OCI-LY7 (cell line): ENCODE data around the gene LRIG1. TPM values are rescaled to one million over a fixed set of nuclear protein-coding genes. Genes with fewer than 3 reads are reported as not detected.
A peak's percentile ranks its signal among the peaks of the same experiment; 100 is the strongest.

Experiments used
- BruUV-seq: library from RNA; stranded (reverse); fragments of 400-500 nt; replicated peaks from 2 replicates; lab custom pipeline; 2021; lab: Mats Ljungman, UMichigan
- CTCF ChIA-PET: fragments of 300-600 bp; sonication (Branson Sonifier 250); formaldehyde crosslinking; loops from one replicate; lab custom pipeline; 2022; ENCODE audit warnings: antibody characterized with exemption; ENCODE audit not compliant: unreplicated experiment; lab: Charles Lee
- POLR2A ChIA-PET: fragments of 300-600 bp; sonication (Branson Sonifier 250); formaldehyde crosslinking; loops from one replicate; lab custom pipeline; 2022; ENCODE audit warnings: antibody characterized with exemption; lab: Charles Lee
- DNase-seq: peaks from one replicate; pipeline ENCODE4 v3.0.0-alpha.2; 2015; ENCODE audit warnings: low spot score
- H2AFZ ChIP-seq: fragments of 200-600 bp; sonication (generic), shearing (Covaris generic); 2 replicates; pipeline ENCODE4 v1.6.1; 2014; ENCODE audit warnings: mild to moderate bottlenecking, antibody characterized with exemption, low read length, moderate library complexity
- H3K27ac ChIP-seq: fragments of 200-600 bp; sonication (generic); 2 replicates; pipeline ENCODE4 v1.5.1; 2014; ENCODE audit warnings: mixed run types, low read depth, mild to moderate bottlenecking, moderate library complexity, low read length, inconsistent platforms; ENCODE audit not compliant: poor library complexity, severe bottlenecking
- H3K36me3 ChIP-seq: fragments of 200-600 bp; sonication (generic); 2 replicates; pipeline ENCODE4 v1.6.1; 2014; ENCODE audit warnings: mild to moderate bottlenecking, antibody characterized with exemption, low read length, moderate library complexity, mixed read lengths; ENCODE audit not compliant: insufficient read depth
- H3K4me1 ChIP-seq: fragments of 200-600 bp; sonication (generic); 2 replicates; pipeline ENCODE4 v1.5.1; 2014; ENCODE audit warnings: mild to moderate bottlenecking, low read length; ENCODE audit not compliant: insufficient read depth, poor library complexity, severe bottlenecking
- H3K4me2 ChIP-seq: fragments of 200-600 bp; sonication (generic); 2 replicates; pipeline ENCODE4 v1.6.1; 2014; ENCODE audit warnings: mild to moderate bottlenecking, low read length
- H3K4me3 ChIP-seq: fragments of 200-600 bp; sonication (generic); 2 replicates; pipeline ENCODE4 v1.5.1; 2014; ENCODE audit warnings: mild to moderate bottlenecking, low read depth, low read length; ENCODE audit not compliant: poor library complexity, severe bottlenecking
- H3K79me2 ChIP-seq: fragments of 200-600 bp; sonication (generic); 2 replicates; pipeline ENCODE4 v1.6.1; 2016; ENCODE audit warnings: low read depth, mild to moderate bottlenecking, low read length, moderate library complexity, mixed read lengths; ENCODE audit not compliant: insufficient read depth
- H3K9me2 ChIP-seq: fragments of 200-600 bp; sonication (generic); 2 replicates; pipeline ENCODE4 v1.6.1; 2016; ENCODE audit warnings: mild to moderate bottlenecking, low read length, mixed read lengths; ENCODE audit not compliant: insufficient read depth
- H3K9me3 ChIP-seq: fragments of 200-600 bp; sonication (generic); 2 replicates; pipeline ENCODE4 v1.6.1; 2014; ENCODE audit warnings: mild to moderate bottlenecking, mixed run types, low read length, mixed read lengths
- H4K20me1 ChIP-seq: fragments of 200-600 bp; sonication (generic); 2 replicates; pipeline ENCODE4 v1.6.1; 2014; ENCODE audit warnings: mild to moderate bottlenecking, antibody characterized with exemption, low read length, moderate library complexity, mixed read lengths; ENCODE audit not compliant: insufficient read depth
- EZH2phosphoT487 ChIP-seq: fragments of 200-600 bp; sonication (generic); IDR thresholded peaks from 2 replicates; pipeline ENCODE4 v1.6.1; 2018; ENCODE audit warnings: low read depth, borderline replicate concordance, mild to moderate bottlenecking, mixed run types, antibody characterized with exemption, low read length, moderate library complexity, mixed read lengths
- intact Hi-C: fragments of 100-400 bp; cut with micrococcal nuclease; formaldehyde crosslinking; loops from one replicate; pipeline ENCODE4 v1.10.0; 2022; ENCODE audit not compliant: unreplicated experiment
- total RNA-seq, 2 experiments: library from RNA; depleted of rRNA in 1 of 2; stranded (reverse); fragments of >200 nt in 1 of 2; shearing (Covaris generic) in 1 of 2; gene quantifications; 2 replicates each; pipeline ENCODE4 v1.2.3, GENCODE V29; 2014 to 2022
- TF ChIP-seq, protein P1 (sequence below): fragments of 200-600 bp; sonication (generic); conservative IDR thresholded peaks from 2 replicates; pipeline ENCODE4 v1.5.1; 2014; ENCODE audit warnings: mild to moderate bottlenecking, antibody characterized with exemption, low read length, moderate library complexity, mixed read lengths

The LRIG1 gene
- total RNA-seq, 2 experiments from 2014 or later = 84.2 to 115 TPM

DNA sequence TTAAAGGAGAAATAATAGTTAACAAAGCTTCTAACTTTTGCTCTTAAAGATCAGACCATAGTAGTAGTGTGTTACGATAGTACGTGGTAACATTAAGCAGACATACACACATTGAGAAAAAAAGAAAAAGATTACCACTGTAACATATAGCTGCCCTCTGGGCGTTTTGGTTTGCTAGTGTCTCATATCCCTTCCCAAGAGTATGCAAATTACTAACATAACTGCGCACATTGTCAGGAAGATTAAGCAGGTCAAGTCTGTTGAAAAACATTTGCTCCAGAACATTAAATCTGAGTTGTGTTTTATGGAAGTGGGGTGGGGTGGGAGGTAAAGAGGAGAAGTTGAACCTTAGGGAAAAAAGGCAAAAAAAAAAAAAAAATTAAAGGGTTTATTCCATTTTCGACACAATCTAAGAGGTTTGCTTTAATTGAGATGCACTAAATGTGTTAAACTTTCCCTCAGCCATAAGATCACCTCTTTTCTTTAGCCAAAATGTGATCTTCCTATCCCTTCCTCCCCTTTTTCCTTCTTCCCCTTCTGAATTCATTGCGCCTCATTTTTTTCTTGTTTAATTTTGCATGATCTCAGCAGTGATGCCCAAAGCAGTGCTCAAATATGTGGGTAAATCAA is 1.5 kb upstream of the LRIG1 start:
- BruUV-seq = no TSS peak
- POLR2A ChIA-PET = interaction anchor here (0.6 to 1.2 kb wide), 3 partner anchors 11 to 39 kb away, joined by 3 to 4 read pairs (median 3); no protein-coding TSS in a partner anchor
- intact Hi-C loops = no loop called here

DNA sequence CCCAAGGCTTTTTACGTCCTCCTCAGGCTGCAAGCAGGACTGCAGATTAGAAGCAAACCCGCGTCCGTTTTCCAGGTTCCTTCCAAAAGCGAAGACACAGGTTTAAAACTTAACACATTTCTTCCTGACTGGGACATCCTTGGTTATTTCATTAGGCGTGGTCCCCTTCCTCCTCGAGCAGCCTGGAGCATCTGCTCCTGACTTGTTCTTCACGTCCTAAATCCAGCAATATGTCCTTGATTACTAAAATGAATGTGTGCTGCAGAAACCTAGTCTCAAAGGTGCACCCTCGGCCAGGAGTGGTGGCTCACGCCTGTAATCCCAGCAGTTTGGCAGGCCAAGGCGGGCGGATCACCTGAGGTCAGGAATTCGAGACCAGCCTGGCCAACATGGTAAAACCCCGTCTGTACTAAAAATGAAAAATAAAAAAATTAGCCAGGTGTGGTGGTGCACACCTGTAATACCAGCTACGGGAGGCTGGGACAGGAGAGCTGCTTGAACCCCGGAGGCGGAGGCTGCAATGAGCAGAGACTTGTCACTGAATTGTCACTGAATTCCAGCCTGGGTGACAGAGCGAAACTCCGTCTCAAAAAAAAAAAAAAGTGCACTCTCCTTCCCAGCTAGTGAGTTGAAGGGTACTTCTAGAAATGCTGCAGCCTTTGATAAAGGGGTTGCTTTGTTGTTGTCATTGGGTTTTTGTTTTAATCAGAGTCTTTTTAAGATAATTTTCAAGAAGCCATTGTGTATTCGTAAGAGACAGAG is 842 bp upstream of the LRIG1 start:
- intact Hi-C loops = loop anchor here (2.0 kb wide), 1 partner anchor 95 kb away; no protein-coding TSS in a partner anchor
- Histone ChIP-seq H3K79me2 (peaks cover 40% of the 10 kb centered on the region), H3K9me3 (no peaks in the 10 kb centered on the region), H3K4me2 (peak overlapping the region; percentile 65), H3K27ac (no peak overlapping the region), H2AFZ (peak overlapping the region; percentile 51; the same call in 1 of the 2 replicates), H3K4me3 (peak overlapping the region; percentile 60), H3K36me3 (peaks cover 19% of the 10 kb centered on the region), H3K9me2 (no peaks in the 10 kb centered on the region), H3K4me1 (peaks cover 32% of the 10 kb centered on the region), H4K20me1 (no peaks in the 10 kb centered on the region)
- ChIA-PET CTCF (interaction anchor here (1.2 kb wide), 1 partner anchor 95 kb away, joined by 3 read pairs; no protein-coding TSS in a partner anchor), POLR2A (interaction anchor here (0.7 to 1.2 kb wide), 2 partner anchors 10 to 40 kb away, joined by 3 read pairs; no protein-coding TSS in a partner anchor)
- TF ChIP-seq EZH2phosphoT487 = no peak
- TF ChIP-seq, protein P1, sequence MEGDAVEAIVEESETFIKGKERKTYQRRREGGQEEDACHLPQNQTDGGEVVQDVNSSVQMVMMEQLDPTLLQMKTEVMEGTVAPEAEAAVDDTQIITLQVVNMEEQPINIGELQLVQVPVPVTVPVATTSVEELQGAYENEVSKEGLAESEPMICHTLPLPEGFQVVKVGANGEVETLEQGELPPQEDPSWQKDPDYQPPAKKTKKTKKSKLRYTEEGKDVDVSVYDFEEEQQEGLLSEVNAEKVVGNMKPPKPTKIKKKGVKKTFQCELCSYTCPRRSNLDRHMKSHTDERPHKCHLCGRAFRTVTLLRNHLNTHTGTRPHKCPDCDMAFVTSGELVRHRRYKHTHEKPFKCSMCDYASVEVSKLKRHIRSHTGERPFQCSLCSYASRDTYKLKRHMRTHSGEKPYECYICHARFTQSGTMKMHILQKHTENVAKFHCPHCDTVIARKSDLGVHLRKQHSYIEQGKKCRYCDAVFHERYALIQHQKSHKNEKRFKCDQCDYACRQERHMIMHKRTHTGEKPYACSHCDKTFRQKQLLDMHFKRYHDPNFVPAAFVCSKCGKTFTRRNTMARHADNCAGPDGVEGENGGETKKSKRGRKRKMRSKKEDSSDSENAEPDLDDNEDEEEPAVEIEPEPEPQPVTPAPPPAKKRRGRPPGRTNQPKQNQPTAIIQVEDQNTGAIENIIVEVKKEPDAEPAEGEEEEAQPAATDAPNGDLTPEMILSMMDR = peak; percentile 66
- DNase-seq = no peak
- no TSS peak for BruUV-seq

More for the DNA sequence above, 1.5 kb upstream of the LRIG1 start:
- DNase-seq = no peak
- Histone ChIP-seq H3K79me2 (peaks cover 33% of the 10 kb centered on the region), H3K9me3 (no peaks in the 10 kb centered on the region), H4K20me1 (no peaks in the 10 kb centered on the region), H3K4me2 (peak overlapping the region; percentile 65), H2AFZ (peak overlapping the region; percentile 21; the same call in 1 of the 2 replicates), H3K4me1 (peaks cover 26% of the 10 kb centered on the region), H3K27ac (no peak overlapping the region), H3K36me3 (peaks cover 19% of the 10 kb centered on the region), H3K9me2 (no peaks in the 10 kb centered on the region), H3K4me3 (no peak overlapping the region)
- CTCF ChIA-PET = interaction anchor here (1.2 kb wide), 1 partner anchor 95 kb away, joined by 3 read pairs; no protein-coding TSS in a partner anchor
- TF ChIP-seq EZH2phosphoT487 = no peak
- TF ChIP-seq, protein P1 = no peak
